HuH-7 (cell line): ENCODE data around the gene GPR33.
"Not testable (repeated sequence)": the region's sequence is repeated elsewhere in the genome, so short reads cannot be mapped to it uniquely, and the experiment has no call there.

Experiments
- DNase-seq: peaks from one replicate; pipeline ENCODE4 v3.0.0; 2011; ENCODE audit warnings: low spot score

The GPR33 gene

GRCh38 chr14:31461545-31461944 lies 26.3 kb downstream of the GPR33 start:
- no peak for DNase-seq

- DNase-seq: peak; percentile 88
Measured at GRCh38 chr14:31457665-31458659, 29.9 kb downstream of the GPR33 start.

- DNase-seq: peak; percentile 99
Measured at GRCh38 chr14:31456841-31457664, 30.8 kb downstream of the GPR33 start, which contains the start of gene DTD2. DTD2 (minus strand) TSS chr14:31457506; CDS start chr14:31457393, 113 bp downstream.

DNA sequence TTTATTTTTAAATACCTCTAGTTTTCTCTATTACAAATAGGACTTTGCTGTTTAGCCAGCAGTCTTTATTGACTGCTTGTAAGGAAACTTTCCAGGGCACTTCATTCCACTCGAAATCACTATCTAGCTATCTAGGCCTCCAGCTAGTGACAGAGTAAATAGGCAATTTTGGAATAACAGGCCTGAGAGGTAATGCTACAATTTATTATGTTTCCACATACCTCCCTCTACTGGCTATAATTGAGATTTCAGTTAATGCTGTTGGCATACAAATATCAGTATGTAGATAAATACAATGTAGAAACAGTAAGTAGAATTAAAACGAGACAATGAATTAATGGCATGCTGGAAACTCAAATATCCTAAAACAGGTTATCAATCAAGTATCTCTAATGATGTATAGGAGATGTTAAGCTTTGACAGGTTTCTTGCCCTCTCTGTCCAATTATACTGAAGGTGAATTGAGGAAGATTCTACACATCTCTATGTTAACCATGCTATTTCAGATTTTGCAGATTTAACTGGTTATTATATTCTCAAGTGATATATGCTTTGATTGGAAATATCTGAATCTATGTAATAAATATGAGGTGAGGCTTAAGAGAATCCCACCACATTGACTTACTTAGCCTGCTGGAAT lies 37.7 kb downstream of the GPR33 start:
- peak; percentile 85 for DNase-seq

- DNase-seq: no peak
Measured at GRCh38 chr14:31449136-31449535, 38.7 kb downstream of the GPR33 start.

DNA sequence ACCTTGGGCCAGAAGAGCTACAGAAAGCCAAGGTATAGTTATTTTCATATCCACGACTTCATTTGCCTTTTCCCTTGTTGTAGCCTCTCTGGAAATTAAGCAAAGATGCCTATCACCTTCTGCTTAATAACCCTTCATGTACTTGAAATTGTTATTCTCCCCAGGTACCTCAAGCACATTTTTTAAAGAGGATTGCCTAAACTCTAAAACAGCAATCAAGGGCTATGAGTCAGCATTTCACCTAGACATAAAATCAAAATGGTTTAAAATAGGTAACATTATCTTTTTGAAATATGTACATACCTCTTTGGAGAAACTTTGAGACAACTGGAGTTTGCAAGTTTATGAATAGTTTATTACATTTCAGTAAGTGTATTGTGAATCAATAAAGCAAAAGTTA lies 42.1 kb downstream of the GPR33 start:
- DNase-seq: no peak

GRCh38 chr14:31442284-31442683 lies 45.6 kb downstream of the GPR33 start:
- no peak for DNase-seq

GRCh38 chr14:31441273-31442111 lies 46.3 kb downstream of the GPR33 start:
- DNase-seq: no peak

DNA sequence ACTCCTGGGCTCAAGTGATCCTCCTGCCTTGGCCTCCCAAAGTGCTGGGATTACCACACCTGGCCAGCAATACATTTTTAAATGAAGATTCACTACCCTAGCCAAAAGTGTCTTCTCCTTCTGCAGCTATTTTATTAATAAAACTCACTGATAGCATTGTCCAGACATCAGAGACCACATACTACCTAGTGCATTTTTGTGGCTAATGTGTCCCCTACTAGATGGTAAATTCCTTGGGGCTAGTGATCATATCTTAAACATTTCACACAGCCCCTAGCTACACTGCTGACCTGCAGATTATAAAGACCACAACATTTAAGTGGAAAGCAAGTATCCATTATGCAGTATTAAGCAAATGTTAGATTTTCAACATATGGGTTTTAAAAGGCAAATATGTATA lies 47.6 kb downstream of the GPR33 start:
- DNase-seq: no peak

DNA sequence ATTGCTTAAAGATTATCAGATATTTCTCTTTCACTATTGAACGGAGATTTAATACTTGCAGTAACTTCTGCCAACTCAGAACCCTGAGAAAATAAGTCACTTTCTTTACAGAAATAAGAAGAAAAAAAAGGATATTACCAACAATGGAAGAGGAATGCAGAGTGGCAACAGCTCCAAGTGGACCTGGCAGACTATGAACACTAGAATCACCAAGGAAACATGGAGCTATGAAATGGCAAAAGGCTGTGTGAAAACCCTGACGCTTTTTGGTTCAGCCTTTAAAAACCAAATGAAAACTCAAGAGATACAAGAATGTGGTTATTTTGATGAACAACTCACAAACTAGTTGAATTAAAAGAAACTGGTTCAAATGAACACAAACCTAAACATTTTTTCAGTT lies 48.3 kb downstream of the GPR33 start:
- no peak for DNase-seq

- not testable (repeated sequence) for DNase-seq
Measured at GRCh38 chr14:31437045-31437691, 50.7 kb downstream of the GPR33 start.

- DNase-seq: no peak
Measured at GRCh38 chr14:31435276-31435675, 52.6 kb downstream of the GPR33 start.
